ENCODE results near the gene DHX16.
"Not testable (repeated sequence)": the region's sequence is repeated elsewhere in the genome, so short reads cannot be mapped to it uniquely, and the experiment has no call there.

Gene DHX16

DNA sequence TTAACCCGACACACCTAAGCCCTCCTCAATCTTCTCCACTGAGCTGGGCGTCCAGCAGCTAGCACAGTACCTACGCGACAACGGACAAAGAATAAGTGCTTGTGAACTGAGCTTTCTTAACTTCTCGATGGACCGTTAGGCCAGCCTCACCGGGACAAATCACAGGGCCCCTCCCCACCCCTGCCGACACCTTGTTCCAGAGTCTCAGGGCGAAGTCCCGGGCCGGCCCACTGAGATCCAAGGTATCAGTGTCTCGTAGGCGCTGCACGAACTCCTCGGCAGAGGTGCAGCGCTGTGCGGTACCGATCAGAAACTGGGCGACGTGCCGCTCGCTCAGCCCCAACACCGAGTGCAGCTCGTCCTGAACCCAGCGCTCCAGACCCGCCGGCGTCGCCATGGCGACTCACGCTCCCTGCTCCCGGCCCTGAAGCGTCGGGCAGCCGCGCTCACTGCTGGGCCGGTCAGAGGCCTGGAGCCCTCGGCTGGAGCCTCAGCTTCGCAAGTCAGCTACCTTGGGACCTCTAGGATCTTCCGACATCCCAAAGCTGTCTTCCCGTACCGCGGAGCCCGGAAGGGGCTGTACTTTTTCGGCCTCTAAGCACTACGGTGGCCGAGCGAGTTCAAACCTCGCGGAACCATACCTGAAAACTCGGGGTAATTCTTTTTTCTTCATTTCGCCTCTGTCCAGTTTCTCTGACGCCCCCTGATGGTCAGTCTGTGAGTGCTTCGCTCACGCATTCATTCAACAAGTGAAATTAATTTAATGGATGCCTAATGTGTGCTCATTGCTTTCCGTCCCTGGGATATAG lies at the start of gene DHX16:
DHX16 (minus strand) TSS at position 562 of the 809 bp plus-strand sequence; CDS start at position 397, 165 bp downstream.
- peak; percentile 98 for DNase-seq (ENCODE audit: low read depth)
- TF ChIP-seq, protein P1, sequence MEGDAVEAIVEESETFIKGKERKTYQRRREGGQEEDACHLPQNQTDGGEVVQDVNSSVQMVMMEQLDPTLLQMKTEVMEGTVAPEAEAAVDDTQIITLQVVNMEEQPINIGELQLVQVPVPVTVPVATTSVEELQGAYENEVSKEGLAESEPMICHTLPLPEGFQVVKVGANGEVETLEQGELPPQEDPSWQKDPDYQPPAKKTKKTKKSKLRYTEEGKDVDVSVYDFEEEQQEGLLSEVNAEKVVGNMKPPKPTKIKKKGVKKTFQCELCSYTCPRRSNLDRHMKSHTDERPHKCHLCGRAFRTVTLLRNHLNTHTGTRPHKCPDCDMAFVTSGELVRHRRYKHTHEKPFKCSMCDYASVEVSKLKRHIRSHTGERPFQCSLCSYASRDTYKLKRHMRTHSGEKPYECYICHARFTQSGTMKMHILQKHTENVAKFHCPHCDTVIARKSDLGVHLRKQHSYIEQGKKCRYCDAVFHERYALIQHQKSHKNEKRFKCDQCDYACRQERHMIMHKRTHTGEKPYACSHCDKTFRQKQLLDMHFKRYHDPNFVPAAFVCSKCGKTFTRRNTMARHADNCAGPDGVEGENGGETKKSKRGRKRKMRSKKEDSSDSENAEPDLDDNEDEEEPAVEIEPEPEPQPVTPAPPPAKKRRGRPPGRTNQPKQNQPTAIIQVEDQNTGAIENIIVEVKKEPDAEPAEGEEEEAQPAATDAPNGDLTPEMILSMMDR (IDR thresholded peaks at IDR 0.05; ENCODE audit: insufficient read depth, low read depth, low read length, missing control alignments): peak; percentile 78
- H3K4me3 ChIP-seq (ENCODE audit: low read depth, low read length): peak within 1 kb of the TSS; percentile 65

DNA sequence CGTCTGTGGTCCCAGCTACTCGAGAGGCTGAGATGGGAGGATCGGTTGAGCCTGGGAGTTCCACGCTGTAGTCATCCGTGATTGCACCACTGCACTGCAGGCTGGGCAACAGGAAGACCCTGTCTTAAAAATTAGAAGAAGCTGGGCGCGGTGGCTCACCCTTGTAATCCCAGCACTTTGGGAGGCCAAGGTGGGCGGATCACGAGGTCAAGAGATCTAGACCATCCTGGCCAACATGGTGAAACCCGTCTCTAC lies 49.1 kb upstream of the DHX16 start:
- peak overlapping the region; percentile 92 for H3K4me3 ChIP-seq (ENCODE audit: low read depth, low read length)
- DNase-seq (ENCODE audit: low read depth): peak; percentile 41

- TF ChIP-seq, protein P1 (IDR thresholded peaks at IDR 0.05; ENCODE audit: insufficient read depth, low read depth, low read length, missing control alignments): peak; percentile 46
- H3K4me3 ChIP-seq (ENCODE audit: low read depth, low read length): peak overlapping the region; percentile 92
- peak; percentile 96 for DNase-seq (ENCODE audit: low read depth)
These were observed 48.6 kb upstream of the DHX16 start for GRCh38 chr6:30721198-30722024.

GRCh38 chr6:30720738-30721197 lies 48.0 kb upstream of the DHX16 start:
- TF ChIP-seq, protein P1 (IDR thresholded peaks at IDR 0.05; ENCODE audit: insufficient read depth, low read depth, low read length, missing control alignments): no peak
- H3K4me3 ChIP-seq (ENCODE audit: low read depth, low read length): peak overlapping the region; percentile 92
- peak; percentile 86 for DNase-seq (ENCODE audit: low read depth)

DNA sequence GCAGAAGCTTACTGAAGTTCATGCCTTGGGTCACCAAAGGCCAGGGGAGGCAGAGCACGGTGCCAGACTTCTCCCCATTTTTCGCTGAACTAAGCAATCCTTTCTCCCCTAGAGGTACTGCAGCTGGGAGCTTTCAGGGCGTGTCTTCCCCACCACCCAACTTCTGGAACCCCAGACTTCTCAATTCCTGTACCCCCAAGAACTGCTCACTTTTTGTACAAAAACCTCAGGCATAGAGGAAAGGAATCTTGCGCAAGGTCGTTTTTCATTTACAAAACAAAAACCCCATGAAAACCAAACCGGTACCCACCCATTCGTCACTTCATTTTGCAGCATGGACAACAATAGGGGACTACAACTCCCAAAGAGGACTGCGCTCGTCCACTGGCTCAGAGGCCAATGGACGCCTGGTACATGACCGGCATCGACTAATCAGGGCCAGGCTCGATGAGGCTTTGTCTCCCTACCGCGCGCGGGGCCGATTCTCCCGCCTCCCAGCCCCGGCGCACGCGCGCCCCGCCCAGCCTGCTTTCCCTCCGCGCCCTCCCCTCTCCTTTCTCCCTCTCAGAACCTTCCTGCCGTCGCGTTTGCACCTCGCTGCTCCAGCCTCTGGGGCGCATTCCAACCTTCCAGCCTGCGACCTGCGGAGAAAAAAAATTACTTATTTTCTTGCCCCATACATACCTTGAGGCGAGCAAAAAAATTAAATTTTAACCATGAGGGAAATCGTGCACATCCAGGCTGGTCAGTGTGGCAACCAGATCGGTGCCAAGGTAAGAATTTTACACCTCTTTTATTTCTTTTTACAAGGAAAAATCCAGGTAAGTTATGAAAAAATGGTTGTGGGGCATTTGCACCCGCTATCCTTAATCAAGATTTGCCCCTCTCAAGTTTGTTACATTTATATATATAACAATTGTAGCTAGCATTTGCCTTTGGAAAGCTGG lies 47.3 kb upstream of the DHX16 start, which contains the start of gene TUBB:
TUBB (plus strand) TSS at position 562 of the 947 bp plus-strand sequence; CDS start at position 717, 155 bp downstream.
- TF ChIP-seq, protein P1 (IDR thresholded peaks at IDR 0.05; ENCODE audit: insufficient read depth, low read depth, low read length, missing control alignments): no peak
- H3K4me3 ChIP-seq (ENCODE audit: low read depth, low read length): peak within 1 kb of the TSS; percentile 92
- peak; percentile 98 for DNase-seq (ENCODE audit: low read depth)

- TF ChIP-seq, protein P1 (IDR thresholded peaks at IDR 0.05; ENCODE audit: insufficient read depth, low read depth, low read length, missing control alignments): no peak
- peak; percentile 58 for DNase-seq (ENCODE audit: low read depth)
- H3K4me3 ChIP-seq (ENCODE audit: low read depth, low read length): peak overlapping the region; percentile 92
These were observed 46.5 kb upstream of the DHX16 start for GRCh38 chr6:30719356-30719755.

- peak overlapping the region; percentile 92 for H3K4me3 ChIP-seq (ENCODE audit: low read depth, low read length)
- DNase-seq (ENCODE audit: low read depth): not testable (repeated sequence)
These were observed 45.3 kb upstream of the DHX16 start for GRCh38 chr6:30717845-30718720.
